Thyroid gland (tissue), 4 donors: Measurements from ENCODE around the gene MS4A12.

Experiments used
- CTCF ChIP-seq, 6 experiments: fragments of 200-600 bp in 3 of 6; fragments of 450-650 bp in 3 of 6; sonication (generic) in 3 of 6; IDR thresholded peaks; one replicate each; pipeline ENCODE4 v1.5.1; 2016 to 2019; ENCODE audit warnings: antibody characterized with exemption in 6 of 6, mild to moderate bottlenecking in 2 of 6, inconsistent platforms in 1 of 6, moderate library complexity in 1 of 6
- POLR2A ChIP-seq, 2 donors: fragments of 450-650 bp; IDR thresholded peaks; one replicate each; pipeline ENCODE4 v1.6.1; 2017; ENCODE audit warnings: antibody characterized with exemption in 2 of 2, mild to moderate bottlenecking in 2 of 2, moderate library complexity in 1 of 2

GRCh38 chr11:60515144-60515855 is 22.7 kb downstream of the MS4A12 start, which contains the start of gene MS4A13:
- TF ChIP-seq POLR2A (IDR thresholded peaks at IDR 0.05) (no peak), CTCF (IDR thresholded peaks at IDR 0.05) (no peak)
